Bronchial epithelial cell (primary cell): Measurements from ENCODE around the gene CEBPZOS. TPM values are rescaled to one million over a fixed set of nuclear protein-coding genes. Genes with fewer than 3 reads are reported as not detected.
"Not testable (repeated sequence)": the region's sequence is repeated elsewhere in the genome, so short reads cannot be mapped to it uniquely, and the experiment has no call there.

ENCODE experiments used
- DNase-seq: peaks from one replicate; pipeline ENCODE4 v3.0.0-alpha.2; 2010; ENCODE audit warnings: low read depth
- FAIRE-seq: peaks from 2 replicates; lab custom pipeline; 2011; peaks lifted over from hg19 to GRCh38; lab: Jason Lieb, UNC
- H3K27me3 ChIP-seq: 2 replicates; pipeline ENCODE4 v1.5.1; 2011; ENCODE audit warnings: low read length; ENCODE audit not compliant: control insufficient read depth, insufficient read depth
- H3K36me3 ChIP-seq: 2 replicates; pipeline ENCODE4 v1.5.1; 2011; ENCODE audit warnings: low read length; ENCODE audit not compliant: control insufficient read depth, insufficient read depth
- H3K4me3 ChIP-seq: 2 replicates; pipeline ENCODE4 v1.5.1; 2011; ENCODE audit warnings: mild to moderate bottlenecking, low read depth, low read length, control low read depth
- total RNA-seq: library from RNA; depleted of rRNA; stranded (reverse); fragments of >200 nt; gene quantifications from 2 replicates; pipeline ENCODE4 v1.2.1, GENCODE V29; 2014
- TF ChIP-seq, protein P1 (sequence below): IDR thresholded peaks from 2 replicates; pipeline ENCODE4 v1.5.1; 2011; ENCODE audit warnings: mild to moderate bottlenecking, moderate library complexity, low read length, control low read depth, inconsistent platforms; ENCODE audit not compliant: insufficient read depth, severe bottlenecking

CEBPZOS gene
- total RNA-seq, 1 donor from 2014 or later, result 7.6 TPM

DNA sequence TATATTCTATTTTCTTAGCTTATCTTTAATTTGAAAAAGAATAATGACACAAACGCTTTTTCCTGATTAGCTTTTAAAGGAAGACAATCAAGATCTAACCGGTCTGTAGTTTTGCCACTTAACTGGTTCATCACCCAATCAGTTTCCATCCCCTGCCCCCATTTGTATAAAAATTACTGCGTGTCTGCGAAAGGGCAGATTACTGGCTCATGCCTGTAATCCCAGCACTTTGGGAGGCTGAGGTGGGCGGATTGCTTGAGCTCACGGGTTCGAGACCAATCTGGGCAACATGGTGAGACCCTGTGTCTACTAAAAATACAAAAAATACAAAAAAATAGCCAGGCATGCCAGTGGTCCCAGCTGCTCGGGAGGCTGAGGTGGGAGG, 2.4 kb downstream of the CEBPZOS start:
- H3K27me3 ChIP-seq, result no peaks in the 10 kb centered on the region
- no peak for DNase-seq
- H3K36me3 ChIP-seq, result peaks cover 5% of the 10 kb centered on the region
- no peak for FAIRE-seq
- TF ChIP-seq, protein P1, sequence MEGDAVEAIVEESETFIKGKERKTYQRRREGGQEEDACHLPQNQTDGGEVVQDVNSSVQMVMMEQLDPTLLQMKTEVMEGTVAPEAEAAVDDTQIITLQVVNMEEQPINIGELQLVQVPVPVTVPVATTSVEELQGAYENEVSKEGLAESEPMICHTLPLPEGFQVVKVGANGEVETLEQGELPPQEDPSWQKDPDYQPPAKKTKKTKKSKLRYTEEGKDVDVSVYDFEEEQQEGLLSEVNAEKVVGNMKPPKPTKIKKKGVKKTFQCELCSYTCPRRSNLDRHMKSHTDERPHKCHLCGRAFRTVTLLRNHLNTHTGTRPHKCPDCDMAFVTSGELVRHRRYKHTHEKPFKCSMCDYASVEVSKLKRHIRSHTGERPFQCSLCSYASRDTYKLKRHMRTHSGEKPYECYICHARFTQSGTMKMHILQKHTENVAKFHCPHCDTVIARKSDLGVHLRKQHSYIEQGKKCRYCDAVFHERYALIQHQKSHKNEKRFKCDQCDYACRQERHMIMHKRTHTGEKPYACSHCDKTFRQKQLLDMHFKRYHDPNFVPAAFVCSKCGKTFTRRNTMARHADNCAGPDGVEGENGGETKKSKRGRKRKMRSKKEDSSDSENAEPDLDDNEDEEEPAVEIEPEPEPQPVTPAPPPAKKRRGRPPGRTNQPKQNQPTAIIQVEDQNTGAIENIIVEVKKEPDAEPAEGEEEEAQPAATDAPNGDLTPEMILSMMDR, result no peak
- H3K4me3 ChIP-seq, result no peak overlapping the region

DNA sequence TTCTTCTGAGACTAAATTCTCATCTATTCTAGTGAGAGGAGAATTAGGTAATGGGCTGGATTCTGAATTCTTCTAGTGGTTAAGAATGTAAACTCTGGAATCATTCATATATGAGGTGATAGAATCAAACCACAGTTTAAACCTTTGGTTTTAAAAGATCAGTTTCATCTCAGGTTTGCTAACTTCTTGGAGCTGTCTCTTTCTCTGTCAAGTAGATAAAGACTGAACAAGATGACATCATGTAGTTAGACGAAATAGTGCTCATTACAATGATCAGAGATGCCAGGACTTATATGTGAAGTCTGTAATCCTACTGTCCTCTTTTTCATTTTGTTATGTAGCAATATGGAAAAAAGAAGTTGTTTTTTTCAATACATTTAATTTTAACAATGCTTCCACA, 4.9 kb downstream of the CEBPZOS start:
- peaks cover 10% of the 10 kb centered on the region for H3K36me3 ChIP-seq
- TF ChIP-seq, protein P1, result no peak
- no peak overlapping the region for H3K4me3 ChIP-seq
- DNase-seq (no peak), FAIRE-seq (no peak)
- H3K27me3 ChIP-seq, result no peaks in the 10 kb centered on the region

DNA sequence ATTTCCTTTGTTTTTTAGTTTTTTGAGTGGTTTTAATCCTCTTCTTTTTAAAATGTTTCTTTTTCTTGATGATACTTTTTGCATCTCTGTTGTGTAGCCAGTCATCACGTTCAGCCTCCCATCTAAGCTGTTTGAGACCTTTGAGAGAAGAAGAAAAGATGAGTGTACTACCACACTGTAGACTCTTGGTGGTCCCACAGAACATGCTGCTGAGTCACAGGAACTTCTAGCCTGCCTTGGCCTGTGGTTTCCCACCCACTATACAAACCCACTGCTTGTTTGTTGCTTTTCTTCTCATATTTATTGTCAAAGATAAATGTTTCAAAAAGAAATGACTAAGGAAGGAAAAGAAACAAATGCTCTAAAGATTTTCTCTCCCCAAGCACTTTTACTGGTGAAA, 5.5 kb downstream of the CEBPZOS start:
- DNase-seq (no peak), FAIRE-seq (no peak)
- H3K36me3 ChIP-seq, result peaks cover 12% of the 10 kb centered on the region
- TF ChIP-seq, protein P1, result no peak
- H3K4me3 ChIP-seq, result no peak overlapping the region
- no peaks in the 10 kb centered on the region for H3K27me3 ChIP-seq

DNA sequence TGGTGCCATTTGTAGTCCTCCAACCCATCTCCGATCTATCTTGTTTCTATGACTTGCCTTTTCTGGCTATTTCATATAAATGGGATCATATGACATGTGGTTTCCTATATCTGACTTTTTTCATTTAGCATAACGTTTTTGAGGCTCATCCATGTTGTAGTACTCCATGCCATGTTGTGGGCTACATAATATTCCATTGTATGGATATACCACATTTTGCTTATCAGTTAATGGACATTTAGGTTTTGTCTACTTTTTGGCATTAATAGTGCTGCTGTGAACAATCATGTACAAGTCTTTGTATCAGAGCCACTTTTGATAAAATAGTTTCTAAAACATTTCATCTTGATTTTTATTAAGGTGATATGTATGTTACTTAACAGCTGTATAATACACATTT, 7.4 kb downstream of the CEBPZOS start:
- no peak for FAIRE-seq
- H3K36me3 ChIP-seq, result peaks cover 12% of the 10 kb centered on the region
- no peaks in the 10 kb centered on the region for H3K27me3 ChIP-seq
- no peak for DNase-seq
- TF ChIP-seq, protein P1, result no peak
- H3K4me3 ChIP-seq, result no peak overlapping the region

DNA sequence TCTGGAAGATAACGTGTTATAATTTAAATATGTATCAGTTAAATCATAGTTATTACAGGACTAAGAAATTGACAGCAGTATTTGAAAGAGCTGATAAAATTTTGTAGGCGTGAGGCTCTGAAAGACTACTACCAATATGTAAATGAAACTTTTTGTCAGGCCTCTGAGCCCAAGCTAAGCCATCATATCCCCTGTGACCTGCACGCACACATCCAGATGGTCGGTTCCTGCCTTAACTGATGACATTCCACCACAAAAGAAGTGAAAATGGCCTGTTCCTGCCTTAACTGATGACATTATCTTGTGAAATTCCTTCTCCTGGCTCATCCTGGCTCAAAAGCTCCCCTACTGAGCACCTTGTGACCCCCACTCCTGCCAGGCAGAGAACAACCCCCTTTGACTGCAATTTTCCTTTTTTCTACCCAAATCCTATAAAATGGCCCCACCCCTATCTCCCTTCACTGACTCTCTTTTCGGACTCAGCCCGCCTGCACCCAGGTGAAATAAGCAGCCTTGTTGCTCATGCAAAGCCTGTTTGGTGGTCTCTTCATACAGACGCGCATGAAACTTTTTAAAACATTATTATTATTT, 8.9 kb downstream of the CEBPZOS start:
- not testable (repeated sequence) for DNase-seq, FAIRE-seq, H3K27me3 ChIP-seq, H3K4me3 ChIP-seq
- H3K36me3 ChIP-seq, result peaks cover 12% of the 10 kb centered on the region

DNA sequence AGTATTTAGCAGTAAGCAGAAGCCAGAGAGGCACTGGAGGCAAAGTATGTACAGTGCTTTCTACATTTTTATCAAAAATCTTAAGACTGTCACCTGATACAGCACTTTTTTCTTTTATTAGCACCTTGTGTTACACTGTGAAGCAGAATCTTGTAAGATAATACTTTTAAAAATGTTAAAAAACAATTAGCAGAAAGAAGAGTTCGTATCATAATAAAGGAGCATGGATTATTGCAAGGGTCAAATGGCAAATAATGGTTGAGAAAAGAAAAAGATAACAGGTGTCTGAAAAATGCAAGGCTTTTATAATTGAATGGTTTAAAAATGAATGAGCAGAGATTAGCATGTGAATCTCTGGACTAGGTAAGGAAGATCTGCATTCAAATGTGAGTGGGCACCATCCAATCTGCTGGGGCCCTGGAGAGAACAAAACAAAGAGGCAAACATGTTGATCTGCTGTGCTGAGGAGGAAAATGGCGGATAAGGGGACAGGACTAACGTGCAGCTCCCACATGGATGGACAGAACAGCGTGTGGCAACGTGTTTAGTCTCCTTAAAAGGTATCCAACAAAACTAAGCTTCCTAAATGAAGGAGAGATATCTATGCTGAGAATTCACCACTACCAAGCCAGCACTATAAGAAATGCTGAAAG, 9.5 kb downstream of the CEBPZOS start:
- Histone ChIP-seq H3K36me3 (peaks cover 14% of the 10 kb centered on the region), H3K4me3 (no peak overlapping the region), H3K27me3 (no peaks in the 10 kb centered on the region)
- DNase-seq (no peak), FAIRE-seq (no peak)
- TF ChIP-seq, protein P1, result no peak

DNA sequence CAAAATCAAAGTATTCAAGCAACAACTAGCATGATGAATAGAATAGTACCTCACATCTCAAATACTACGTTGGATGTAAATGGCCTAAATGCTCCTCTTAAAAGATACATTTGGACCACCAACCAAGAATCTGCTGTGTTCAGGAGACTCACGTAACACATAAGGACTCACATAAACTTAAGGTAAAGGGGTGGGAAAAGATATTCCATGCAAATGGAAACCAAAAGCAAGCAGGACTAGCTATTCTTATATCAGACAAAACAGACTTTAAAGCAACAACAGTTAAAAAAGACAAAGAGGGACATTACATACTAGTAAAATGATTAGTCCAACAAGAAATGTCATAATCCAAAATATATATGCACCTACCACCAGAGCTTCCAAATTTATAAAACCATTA, 10.5 kb downstream of the CEBPZOS start:
- FAIRE-seq, H3K4me3 ChIP-seq, H3K27me3 ChIP-seq, H3K36me3 ChIP-seq, DNase-seq: not testable (repeated sequence)
